Measurements from ENCODE around the gene MYD88.
"Not testable (repeated sequence)": the region's sequence is repeated elsewhere in the genome, so short reads cannot be mapped to it uniquely, and the experiment has no call there.

The MYD88 gene

GRCh38 chr3:38127611-38128302 lies 10.7 kb upstream of the MYD88 start:
- DNase-seq: no peak

GRCh38 chr3:38128303-38128655 lies 10.2 kb upstream of the MYD88 start:
- no peak for DNase-seq

- no peak for DNase-seq
Observed at GRCh38 chr3:38129058-38129457, 9.4 kb upstream of the MYD88 start.

- DNase-seq: no peak
Observed at GRCh38 chr3:38130631-38131065, 7.8 kb upstream of the MYD88 start.

- peak in 1 of 2 donors; percentile 31 for DNase-seq
Observed at GRCh38 chr3:38131621-38132369, 6.7 kb upstream of the MYD88 start.

- DNase-seq: no peak
Observed at GRCh38 chr3:38133209-38133556, 5.3 kb upstream of the MYD88 start.

- no peak for DNase-seq
Observed at GRCh38 chr3:38133557-38134405, 4.7 kb upstream of the MYD88 start.

GRCh38 chr3:38134517-38135143 lies 3.8 kb upstream of the MYD88 start:
- not testable (repeated sequence) for DNase-seq

- peak in 1 of 2 donors; percentile 30 for DNase-seq
Observed at GRCh38 chr3:38135621-38136277, 2.7 kb upstream of the MYD88 start.

- DNase-seq: peak in 1 of 2 donors; percentile 12
Observed at GRCh38 chr3:38136393-38136776, 2.1 kb upstream of the MYD88 start.

GRCh38 chr3:38136777-38137614 lies 1.5 kb upstream of the MYD88 start, which contains the start of gene ACAA1:
TSS of gene ACAA1 (minus strand) at chr3:38137127. CDS start at chr3:38137035, 92 bp downstream.
- peak; percentile 97 to 98 for DNase-seq

- peak in 1 of 2 donors; percentile 11 for DNase-seq
Observed at GRCh38 chr3:38137615-38138348, 679 bp upstream of the MYD88 start.

GRCh38 chr3:38139191-38139590 lies 730 bp downstream of the MYD88 start:
- no peak for DNase-seq

GRCh38 chr3:38139652-38140051 lies 1.2 kb downstream of the MYD88 start:
- no peak for DNase-seq

GRCh38 chr3:38140326-38141172 lies 2.1 kb downstream of the MYD88 start:
- no peak for DNase-seq

- DNase-seq: no peak
Observed at GRCh38 chr3:38141173-38141951, 2.9 kb downstream of the MYD88 start.

- no peak for DNase-seq
Observed at GRCh38 chr3:38141952-38142273, 3.5 kb downstream of the MYD88 start.

- no peak for DNase-seq
Observed at GRCh38 chr3:38142959-38143358, 4.5 kb downstream of the MYD88 start.

GRCh38 chr3:38143511-38143910 lies 5.0 kb downstream of the MYD88 start:
- no peak for DNase-seq

All from CD4-positive, alpha-beta T cell treated with Interleukin-1 beta for 1 hour (primary cell).